GM19397 (cell line): ENCODE results near the gene RRM2.

ENCODE experiments used
- ATAC-seq: cut with Tn5 transposase; IDR thresholded peaks from one replicate; pipeline ENCODE4 v1.9.1; 2021; ENCODE audit warnings: mild to moderate bottlenecking, moderate library complexity; ENCODE audit not compliant: unreplicated experiment

Gene RRM2

GRCh38 chr2:10149635-10150034 is 27.1 kb downstream of the RRM2 start:
- ATAC-seq, result no peak

DNA sequence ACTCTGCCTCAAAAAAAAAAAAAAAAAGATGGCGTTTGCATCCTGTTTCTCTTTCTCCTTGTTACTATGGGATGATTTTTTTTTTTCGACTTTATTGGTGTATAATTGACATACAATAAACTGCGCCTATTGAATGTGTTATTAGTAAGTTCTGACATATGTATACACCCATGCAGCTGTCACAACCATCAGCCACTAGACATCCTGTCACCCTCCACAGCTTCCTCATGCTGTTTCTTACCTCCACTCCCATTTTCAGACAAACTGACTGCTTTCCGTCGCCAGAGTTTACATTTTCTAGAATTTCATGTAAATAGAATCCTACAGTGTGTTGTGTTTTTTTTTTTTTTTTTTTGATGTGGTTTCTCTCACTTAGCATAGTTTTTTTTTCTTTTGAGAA is 27.9 kb downstream of the RRM2 start:
- no peak for ATAC-seq

GRCh38 chr2:10151462-10151861 is 28.9 kb downstream of the RRM2 start:
- ATAC-seq, result no peak

GRCh38 chr2:10157293-10157692 is 34.8 kb downstream of the RRM2 start:
- no peak for ATAC-seq

- ATAC-seq, result no peak
Observed at GRCh38 chr2:10158681-10159080, 36.1 kb downstream of the RRM2 start.

GRCh38 chr2:10159086-10159485 is 36.5 kb downstream of the RRM2 start:
- no peak for ATAC-seq

DNA sequence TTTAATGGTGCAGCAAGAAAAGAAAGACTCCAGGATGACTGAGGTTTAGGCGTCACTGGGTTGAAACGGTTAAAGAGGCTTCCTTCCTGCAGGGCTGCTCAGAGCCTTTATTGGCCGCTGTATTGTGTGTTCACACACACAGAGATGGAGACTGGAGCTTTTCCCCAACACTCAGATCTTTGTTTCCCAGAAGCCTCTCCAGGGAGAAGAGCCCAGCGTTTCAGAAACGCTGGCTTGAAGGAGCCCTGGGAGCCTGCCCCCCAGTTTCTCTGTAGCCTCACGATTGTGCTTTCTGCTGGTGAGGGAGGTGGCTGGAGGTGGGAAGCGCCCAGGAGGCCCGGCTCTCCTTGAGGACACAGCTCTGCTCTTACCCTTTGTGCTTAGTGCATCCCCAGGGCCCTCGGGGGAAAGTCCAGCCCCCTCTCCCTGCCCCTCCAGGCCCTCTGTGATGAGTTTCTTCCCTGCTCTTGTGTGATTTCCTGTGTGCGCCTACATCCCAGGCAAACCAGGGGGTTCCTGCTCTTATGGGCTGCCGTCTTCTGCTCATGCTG is 37.1 kb downstream of the RRM2 start:
- no peak for ATAC-seq

DNA sequence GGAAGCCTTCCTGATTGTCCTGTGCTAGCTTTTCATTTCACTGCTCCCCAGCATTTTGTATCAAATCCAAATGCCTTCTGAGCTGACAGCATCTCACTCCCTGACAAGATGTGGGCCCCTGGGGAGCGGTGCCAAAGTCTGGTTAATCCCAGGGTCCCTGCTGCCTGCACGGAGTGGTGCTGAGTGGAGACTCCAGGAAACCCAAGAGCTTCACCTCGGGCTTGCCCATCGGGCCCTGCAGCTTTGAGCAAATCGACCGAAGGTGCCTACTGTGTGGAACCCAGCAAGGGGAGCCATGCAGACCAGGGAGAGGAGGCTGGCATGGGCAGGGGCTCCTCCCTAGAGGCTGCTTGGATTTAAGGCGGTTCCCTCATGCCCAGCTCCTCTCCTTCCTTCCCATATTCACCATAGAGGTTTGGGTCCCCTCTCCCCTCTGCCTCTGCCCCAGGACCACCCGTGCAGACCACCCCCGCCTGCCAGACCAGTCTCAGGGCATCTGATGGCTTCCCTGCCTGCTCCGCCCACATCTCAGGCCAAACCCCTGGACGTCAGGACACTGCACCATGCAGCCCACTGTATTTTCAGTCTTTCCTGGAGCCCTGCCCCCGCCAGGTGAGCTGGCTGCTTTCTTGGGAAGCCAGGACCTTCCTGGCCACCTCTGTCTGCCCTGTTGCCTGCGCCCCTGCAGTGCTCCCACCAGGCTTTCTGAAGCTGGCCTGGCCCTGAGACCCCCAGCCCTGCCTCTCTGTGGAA is 37.8 kb downstream of the RRM2 start:
- ATAC-seq, result no peak

DNA sequence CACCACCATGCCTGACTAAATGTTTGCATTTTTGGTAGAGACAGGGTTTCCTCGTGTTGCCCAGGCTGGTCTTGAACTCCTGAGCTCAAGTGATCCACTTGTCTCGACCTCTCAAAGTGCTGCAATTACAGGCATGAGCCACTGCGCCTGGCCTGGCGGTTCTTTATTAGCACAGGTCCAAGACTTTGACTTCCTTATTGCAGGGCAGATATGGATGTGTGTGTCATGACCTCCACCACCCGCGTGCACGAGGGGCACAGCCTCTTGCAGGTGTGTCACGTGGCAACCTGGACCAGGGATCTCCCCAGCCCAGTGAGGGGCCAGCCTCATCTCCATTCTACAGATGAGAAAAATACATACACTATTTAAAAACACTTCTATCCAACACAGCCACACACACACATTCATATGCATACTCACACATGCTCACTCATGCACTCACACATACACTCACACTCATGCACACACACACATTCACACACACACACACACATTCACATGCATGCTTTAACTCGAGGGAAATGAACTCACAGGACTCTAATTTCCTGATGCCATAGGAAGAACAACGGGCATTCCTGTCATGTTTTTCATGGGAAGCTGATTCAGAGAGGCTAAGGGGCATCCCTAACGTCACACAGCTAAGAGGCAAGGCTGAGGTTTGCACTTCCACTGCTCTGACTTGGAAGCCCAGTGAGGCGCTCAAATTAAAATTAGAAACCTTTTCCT is 38.8 kb downstream of the RRM2 start:
- no peak for ATAC-seq

DNA sequence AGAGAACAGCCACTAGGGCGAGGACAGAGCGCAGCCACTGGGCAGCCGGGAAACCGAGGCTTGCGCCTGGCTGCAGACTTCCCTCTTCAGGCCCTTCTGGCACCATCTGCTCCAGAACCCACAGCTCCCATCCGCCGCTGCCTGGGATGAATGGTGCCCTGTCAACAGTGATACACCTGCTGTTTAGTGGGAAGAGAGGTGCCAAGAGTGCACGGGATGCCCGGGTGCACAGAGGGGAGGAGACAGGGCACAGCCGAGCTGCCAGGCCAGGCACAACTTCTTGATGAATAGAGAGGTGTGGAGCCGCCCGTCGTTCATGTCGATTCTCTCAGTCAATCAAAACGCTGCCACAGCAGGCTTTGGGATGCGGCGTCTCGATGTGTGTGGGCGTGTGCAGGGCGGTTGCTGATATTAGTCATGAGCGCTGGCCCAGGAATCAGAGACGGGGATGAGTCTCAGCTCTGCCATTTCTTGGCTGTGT is 39.5 kb downstream of the RRM2 start:
- no peak for ATAC-seq

GRCh38 chr2:10162586-10163497 is 40.3 kb downstream of the RRM2 start:
- ATAC-seq, result no peak

GRCh38 chr2:10163498-10164486 is 41.3 kb downstream of the RRM2 start:
- ATAC-seq, result no peak

GRCh38 chr2:10164601-10165000 is 42.1 kb downstream of the RRM2 start:
- no peak for ATAC-seq

- ATAC-seq, result no peak
Observed at GRCh38 chr2:10165282-10165681, 42.7 kb downstream of the RRM2 start.

GRCh38 chr2:10165861-10166675 is 43.5 kb downstream of the RRM2 start:
- ATAC-seq, result no peak

- no peak for ATAC-seq
Observed at GRCh38 chr2:10166676-10167292, 44.2 kb downstream of the RRM2 start.

- ATAC-seq, result no peak
Observed at GRCh38 chr2:10167316-10167715, 44.8 kb downstream of the RRM2 start.

DNA sequence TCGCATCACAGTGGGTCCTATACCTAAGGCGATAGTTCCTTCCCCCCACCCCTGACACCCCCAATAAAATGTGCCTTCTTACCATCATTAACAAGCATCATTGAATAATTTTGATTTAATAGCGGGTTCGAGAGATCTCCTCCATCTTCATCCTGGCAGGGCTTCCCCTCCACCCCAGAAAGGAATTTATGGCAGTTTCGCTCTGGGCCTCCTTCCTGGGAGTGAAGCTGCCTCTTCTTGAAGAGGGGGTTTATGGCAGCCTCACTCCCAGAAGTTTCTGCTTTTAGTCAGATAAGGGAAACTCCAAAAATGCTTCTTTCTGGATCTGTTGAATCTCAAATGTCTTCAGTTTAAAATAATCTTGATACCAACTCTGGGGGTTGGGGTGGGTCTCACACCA is 45.7 kb downstream of the RRM2 start:
- no peak for ATAC-seq
